HL-60/S4 treated with phorbol 12-myristate 13-acetate at 8.2 ng/mL for 4 days and 3 days (cell line): ENCODE data around the gene AP3B2.
"Not testable (repeated sequence)": the region's sequence is repeated elsewhere in the genome, so short reads cannot be mapped to it uniquely, and the experiment has no call there.

Experiments
- in situ Hi-C: fragments of 300-500 bp; cut with MboI; formaldehyde crosslinking; loops from 2 replicates; pipeline ENCODE4 v1.15.0; 2022; ENCODE audit warnings: low sequenced_read_pairs

Gene AP3B2, protein sequence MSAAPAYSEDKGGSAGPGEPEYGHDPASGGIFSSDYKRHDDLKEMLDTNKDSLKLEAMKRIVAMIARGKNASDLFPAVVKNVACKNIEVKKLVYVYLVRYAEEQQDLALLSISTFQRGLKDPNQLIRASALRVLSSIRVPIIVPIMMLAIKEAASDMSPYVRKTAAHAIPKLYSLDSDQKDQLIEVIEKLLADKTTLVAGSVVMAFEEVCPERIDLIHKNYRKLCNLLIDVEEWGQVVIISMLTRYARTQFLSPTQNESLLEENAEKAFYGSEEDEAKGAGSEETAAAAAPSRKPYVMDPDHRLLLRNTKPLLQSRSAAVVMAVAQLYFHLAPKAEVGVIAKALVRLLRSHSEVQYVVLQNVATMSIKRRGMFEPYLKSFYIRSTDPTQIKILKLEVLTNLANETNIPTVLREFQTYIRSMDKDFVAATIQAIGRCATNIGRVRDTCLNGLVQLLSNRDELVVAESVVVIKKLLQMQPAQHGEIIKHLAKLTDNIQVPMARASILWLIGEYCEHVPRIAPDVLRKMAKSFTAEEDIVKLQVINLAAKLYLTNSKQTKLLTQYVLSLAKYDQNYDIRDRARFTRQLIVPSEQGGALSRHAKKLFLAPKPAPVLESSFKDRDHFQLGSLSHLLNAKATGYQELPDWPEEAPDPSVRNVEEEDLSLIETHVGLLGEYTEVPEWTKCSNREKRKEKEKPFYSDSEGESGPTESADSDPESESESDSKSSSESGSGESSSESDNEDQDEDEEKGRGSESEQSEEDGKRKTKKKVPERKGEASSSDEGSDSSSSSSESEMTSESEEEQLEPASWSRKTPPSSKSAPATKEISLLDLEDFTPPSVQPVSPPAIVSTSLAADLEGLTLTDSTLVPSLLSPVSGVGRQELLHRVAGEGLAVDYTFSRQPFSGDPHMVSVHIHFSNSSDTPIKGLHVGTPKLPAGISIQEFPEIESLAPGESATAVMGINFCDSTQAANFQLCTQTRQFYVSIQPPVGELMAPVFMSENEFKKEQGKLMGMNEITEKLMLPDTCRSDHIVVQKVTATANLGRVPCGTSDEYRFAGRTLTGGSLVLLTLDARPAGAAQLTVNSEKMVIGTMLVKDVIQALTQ

GRCh38 chr15:82709421-82710207 lies at the start of gene AP3B2:
AP3B2 (minus strand) TSS chr15:82709875; CDS start chr15:82709706, 169 bp downstream.
- in situ Hi-C loops, result loop anchor here (10.0 kb wide), 1 partner anchor 45 kb away; no protein-coding TSS in a partner anchor

GRCh38 chr15:82751308-82751707 lies 41.6 kb upstream of the AP3B2 start:
- in situ Hi-C loops, result no loop called here

GRCh38 chr15:82750831-82751180 lies 41.1 kb upstream of the AP3B2 start:
- in situ Hi-C loops, result no loop called here

DNA sequence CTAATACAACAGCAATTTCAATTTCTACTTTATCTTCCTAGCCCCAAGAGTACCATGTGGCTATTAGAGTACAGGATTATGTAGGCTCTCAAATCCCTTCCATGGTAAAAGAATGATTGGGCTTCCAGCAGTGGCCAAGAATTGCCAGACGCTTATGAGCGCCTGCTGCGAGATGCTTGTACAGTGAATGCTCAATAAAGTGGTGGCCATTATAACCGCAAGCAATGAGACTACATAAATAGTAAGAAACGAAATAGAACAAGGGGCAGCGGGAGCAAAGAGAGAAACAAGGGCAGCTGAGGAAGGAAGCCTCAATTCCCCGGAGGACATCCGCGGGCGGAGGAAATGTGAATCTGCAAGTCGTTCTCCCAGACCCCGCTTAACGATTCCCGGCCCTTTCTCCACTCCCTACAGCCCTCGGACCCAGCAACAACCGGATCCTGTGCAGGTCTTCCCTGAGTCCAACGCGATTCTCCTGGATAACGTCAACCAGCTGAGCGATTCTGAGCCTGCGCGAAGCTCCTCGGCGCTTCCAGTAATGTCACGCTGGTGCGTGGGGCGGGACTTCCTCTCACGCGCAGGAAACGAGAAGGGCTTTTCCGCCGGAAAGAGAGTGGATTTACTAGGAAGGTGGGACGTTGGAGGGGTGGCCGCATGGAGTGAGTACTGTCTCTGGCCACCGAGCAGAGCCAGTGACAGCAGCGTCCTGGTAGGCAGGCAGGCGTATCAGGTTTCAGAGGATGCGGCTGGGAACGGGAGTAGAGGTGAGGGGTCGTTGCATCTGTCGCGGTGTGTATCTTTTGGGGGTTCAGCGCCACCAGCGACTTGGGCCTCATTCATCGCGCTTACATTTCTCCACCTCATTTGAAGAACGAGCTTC lies 40.5 kb upstream of the AP3B2 start:
- in situ Hi-C loops, result no loop called here

GRCh38 chr15:82748315-82748714 lies 38.6 kb upstream of the AP3B2 start:
- in situ Hi-C loops, result no loop called here

- in situ Hi-C loops, result no loop called here
Measured at GRCh38 chr15:82743810-82744209, 34.1 kb upstream of the AP3B2 start.

- in situ Hi-C loops, result no loop called here
Measured at GRCh38 chr15:82742134-82742533, 32.5 kb upstream of the AP3B2 start.

- in situ Hi-C loops, result no loop called here
Measured at GRCh38 chr15:82739086-82739485, 29.4 kb upstream of the AP3B2 start.

DNA sequence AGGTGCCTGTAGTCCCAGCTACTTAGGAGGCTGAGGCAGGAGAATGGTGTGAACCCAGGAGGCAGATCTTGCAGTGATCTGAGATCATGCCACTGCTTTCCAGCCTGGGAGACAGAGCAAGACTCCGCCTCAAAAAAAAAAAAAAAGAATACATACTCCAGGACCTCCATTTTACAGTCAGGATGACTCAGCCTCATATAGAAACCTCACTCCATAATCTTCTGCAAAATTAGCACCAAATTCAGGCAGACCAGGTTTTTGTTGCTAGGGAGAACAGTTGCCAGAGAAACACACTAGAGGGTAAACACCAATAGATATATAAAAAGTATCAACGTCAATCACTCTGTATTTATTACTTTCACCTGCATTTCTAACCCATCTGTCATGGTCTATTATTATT lies 28.3 kb upstream of the AP3B2 start:
- in situ Hi-C loops, result no loop called here

GRCh38 chr15:82731527-82731926 lies 21.9 kb upstream of the AP3B2 start:
- in situ Hi-C loops, result no loop called here

DNA sequence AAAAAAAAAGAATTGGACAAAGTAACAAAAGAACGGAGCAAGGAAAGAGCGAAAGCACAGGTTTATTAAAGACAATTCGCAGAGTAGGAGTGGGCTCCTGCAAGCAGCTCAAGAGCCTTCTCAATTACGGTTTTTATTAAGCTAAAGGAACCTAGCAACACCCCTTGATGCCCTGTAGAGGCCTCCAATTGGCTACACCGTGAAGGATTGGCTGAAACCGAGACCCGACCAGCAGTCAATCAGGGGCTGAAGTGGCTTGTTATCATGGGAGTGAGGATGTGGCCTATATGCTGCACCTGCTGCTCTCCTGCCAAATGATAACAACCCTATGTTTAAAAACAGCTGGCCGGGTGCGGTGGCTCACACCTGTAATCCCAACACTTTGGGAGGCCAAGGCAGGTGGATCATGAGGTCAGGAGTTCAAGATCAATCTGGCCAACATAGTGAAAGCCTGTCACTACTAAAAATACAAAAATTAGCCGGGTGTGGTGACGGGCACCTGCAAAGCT lies 20.4 kb upstream of the AP3B2 start:
- in situ Hi-C loops, result no loop called here

GRCh38 chr15:82726816-82727215 lies 17.1 kb upstream of the AP3B2 start:
- in situ Hi-C loops, result no loop called here

DNA sequence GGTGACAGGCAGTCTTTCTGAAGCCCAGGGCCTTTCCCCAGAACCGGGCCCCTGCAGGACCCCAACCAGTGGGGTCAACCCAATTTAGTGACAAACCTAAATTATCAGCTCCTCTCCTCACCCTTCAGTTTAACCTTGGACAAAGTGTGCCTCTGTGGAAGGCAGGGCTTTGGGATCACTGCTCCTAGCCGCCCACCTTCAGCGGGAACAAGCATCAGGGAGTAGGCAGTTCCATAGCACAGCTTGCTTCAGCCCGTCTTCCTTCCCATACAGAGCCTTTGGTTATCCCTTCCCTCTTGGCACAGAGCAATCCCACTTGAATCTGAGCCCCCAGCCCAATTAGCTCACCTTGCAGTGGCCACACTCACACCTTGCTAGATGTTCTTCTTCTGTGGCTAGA lies 5.3 kb upstream of the AP3B2 start:
- in situ Hi-C loops, result loop anchor here (10.0 kb wide), 1 partner anchor 50 kb away; no protein-coding TSS in a partner anchor

DNA sequence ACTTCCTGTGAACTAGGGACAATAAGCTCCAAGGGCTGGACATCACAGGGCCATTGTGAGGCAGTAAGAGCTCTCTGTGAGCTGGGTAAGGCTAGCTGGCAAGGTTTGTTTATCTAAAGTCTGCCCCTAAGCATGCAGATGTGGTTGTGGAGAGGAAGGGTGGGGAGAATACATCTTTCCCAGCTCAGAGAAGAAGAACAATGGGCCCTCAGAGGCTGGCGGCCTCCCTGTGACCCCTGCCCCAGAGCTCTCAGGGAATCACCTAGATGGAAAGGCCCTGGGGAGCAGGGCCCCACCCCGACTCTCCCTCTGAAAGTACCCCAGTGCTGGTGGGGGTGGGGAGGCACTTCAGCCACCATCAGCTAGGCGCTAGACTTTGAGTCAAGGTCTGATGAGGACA lies 4.3 kb upstream of the AP3B2 start:
- in situ Hi-C loops, result loop anchor here (10.0 kb wide), 1 partner anchor 49 kb away; no protein-coding TSS in a partner anchor

DNA sequence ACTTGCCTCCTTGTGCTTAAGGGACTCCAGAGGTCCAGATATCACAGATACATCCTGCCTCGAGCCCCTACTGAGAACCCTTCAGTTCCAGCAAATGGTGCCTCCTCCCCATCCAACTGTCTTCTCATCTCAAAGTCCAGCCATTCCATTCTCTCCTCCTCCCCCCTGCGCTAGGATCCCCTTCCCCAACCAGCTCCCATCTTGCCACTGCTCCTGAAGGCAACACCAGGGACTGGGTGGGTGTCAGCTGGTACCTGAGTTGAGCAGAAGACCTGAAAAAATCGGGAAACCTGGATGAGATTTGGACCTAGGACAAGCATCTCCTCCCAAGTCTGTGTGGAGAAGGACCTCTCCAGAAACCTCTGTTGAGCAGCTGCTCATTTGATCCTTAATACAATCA lies 2.4 kb upstream of the AP3B2 start:
- in situ Hi-C loops, result loop anchor here (10.0 kb wide), 1 partner anchor 47 kb away; no protein-coding TSS in a partner anchor

- in situ Hi-C loops, result loop anchor here (10.0 kb wide), 1 partner anchor 46 kb away; no protein-coding TSS in a partner anchor
Measured at GRCh38 chr15:82710926-82711490, 1.3 kb upstream of the AP3B2 start.

GRCh38 chr15:82710208-82710555 lies 507 bp upstream of the AP3B2 start:
- in situ Hi-C loops, result loop anchor here (10.0 kb wide), 1 partner anchor 45 kb away; no protein-coding TSS in a partner anchor

DNA sequence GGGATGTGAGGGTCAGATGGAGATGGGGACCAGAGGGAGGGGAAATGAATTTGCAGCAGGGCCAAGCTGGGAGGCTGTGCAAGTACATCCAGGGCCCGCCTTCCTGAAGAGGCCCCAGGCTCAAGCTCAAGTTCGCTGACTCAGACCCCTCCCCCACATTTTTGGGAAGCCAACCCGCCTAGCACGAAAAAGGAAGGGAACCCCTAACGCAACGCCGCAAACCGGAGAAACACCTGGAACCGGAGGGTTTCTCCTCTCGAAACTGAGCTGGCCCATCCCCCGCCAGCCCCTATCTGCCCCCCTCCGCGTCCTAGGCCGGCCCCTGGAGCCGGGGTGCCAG lies 624 bp downstream of the AP3B2 start:
- in situ Hi-C loops, result no loop called here

DNA sequence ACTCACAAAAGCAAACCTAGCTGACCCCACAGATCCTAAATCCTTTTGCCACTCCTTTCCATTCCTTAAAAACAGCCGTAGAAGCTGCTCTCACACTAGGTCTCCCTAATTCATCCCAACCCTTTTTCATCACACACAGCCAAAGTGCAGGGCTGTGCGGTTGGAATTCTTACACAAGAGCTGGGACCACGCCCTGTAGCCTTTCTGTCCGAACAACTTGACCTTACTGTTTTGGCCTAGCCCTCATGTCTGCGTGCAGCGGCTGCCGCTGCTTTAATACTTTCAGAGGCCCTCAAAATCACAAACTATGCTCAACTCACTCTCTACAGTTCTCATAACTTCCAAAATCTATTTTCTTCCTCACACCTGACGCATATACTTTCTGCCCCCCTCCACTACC lies 3.8 kb downstream of the AP3B2 start:
- in situ Hi-C loops, result not testable (repeated sequence)
